Measurements from ENCODE around the gene KIF21A. TPM values are rescaled to one million over a fixed set of nuclear protein-coding genes. Genes with fewer than 3 reads are reported as not detected.

KIF21A gene
- total and polyA plus RNA-seq, 2 donors (not counting 3 experiments of a cell fraction or from before 2014, with no cell fraction given), result 1.8 to 10.1 TPM

DNA sequence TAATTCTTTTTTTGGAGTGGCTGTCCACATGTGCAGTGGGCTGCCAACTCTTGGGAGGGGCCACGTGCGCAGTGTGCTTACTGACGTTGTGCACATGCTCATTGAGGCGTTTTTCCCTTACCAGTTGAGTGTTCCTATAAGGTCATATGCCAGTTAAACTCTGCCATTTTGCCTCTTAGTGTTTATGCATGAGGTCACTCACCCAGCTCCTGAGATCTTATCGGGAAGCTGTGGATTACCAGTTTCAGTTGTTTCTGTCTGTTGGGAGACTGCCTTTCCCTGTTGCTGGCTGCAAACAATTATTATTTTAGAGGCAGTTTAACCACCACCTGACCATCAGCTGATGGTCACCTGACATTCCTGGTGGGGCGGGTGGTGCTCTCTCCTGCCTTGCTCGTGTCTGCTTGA, 16.1 kb upstream of the KIF21A start:
- no peaks in the 10 kb centered on the region for H3K9me3 ChIP-seq (replicated peaks; ENCODE audit: control insufficient read depth, insufficient read depth, low read length)
- no peaks in the 10 kb centered on the region for H3K36me3 ChIP-seq (ENCODE audit: control insufficient read depth in 2 of 2, extremely low read depth in 1 of 2, insufficient read depth in 2 of 2, low read length in 2 of 2)
- no peak overlapping the region for H3K9ac ChIP-seq (replicated peaks; ENCODE audit: extremely low read depth, insufficient read depth, low read length)
- no peaks in the 10 kb centered on the region for H3K9me1 ChIP-seq (replicated peaks; ENCODE audit: control insufficient read depth, extremely low read depth, insufficient read depth, low read length)
- no TSS peak for BruUV-seq (replicated peaks)
- no peak overlapping the region for H2AFZ ChIP-seq (ENCODE audit: low read depth, low read length)
- H4K20me1 ChIP-seq (replicated peaks; ENCODE audit: control insufficient read depth, extremely low read depth, insufficient read depth, low read length), result no peaks in the 10 kb centered on the region
- ChIA-PET POLR2A (no interaction called here), CTCF (no interaction called here)
- TF ChIP-seq MYC (IDR thresholded peaks at IDR 0.05; ENCODE audit: low read depth, low read length) (no peak), POLR2A (IDR thresholded peaks at IDR 0.05; ENCODE audit: low read depth, low read length) (no peak)
- intact Hi-C loops (cut with micrococcal nuclease) (no loop called here), dilution Hi-C loops (cut with MboI; ENCODE audit: extremely low pct_ligation_motif_present, low sequenced_read_pairs) (no loop called here)
- DNase-seq (ENCODE audit: low read depth, low spot score) (no peak), FAIRE-seq (no peak)
- H3K27ac ChIP-seq (ENCODE audit: insufficient read depth, low read depth, low read length), result no peak overlapping the region
- no peaks in the 10 kb centered on the region for H3K4me1 ChIP-seq (ENCODE audit: control insufficient read depth, extremely low read depth, insufficient read depth, low read length)
- no peak overlapping the region for H3K4me2 ChIP-seq (ENCODE audit: insufficient read depth, low read length)
- no peaks in the 10 kb centered on the region for H3K27me3 ChIP-seq (ENCODE audit: control insufficient read depth in 2 of 2, insufficient read depth in 2 of 2, low read length in 2 of 2)
- H3K79me2 ChIP-seq (ENCODE audit: control insufficient read depth, insufficient read depth, low read length), result no peaks in the 10 kb centered on the region
- no peak overlapping the region for H3K4me3 ChIP-seq (replicated peaks in 1 of 3; ENCODE audit: insufficient read depth in 1 of 3, low read depth in 1 of 3, low read length in 3 of 3)

DNA sequence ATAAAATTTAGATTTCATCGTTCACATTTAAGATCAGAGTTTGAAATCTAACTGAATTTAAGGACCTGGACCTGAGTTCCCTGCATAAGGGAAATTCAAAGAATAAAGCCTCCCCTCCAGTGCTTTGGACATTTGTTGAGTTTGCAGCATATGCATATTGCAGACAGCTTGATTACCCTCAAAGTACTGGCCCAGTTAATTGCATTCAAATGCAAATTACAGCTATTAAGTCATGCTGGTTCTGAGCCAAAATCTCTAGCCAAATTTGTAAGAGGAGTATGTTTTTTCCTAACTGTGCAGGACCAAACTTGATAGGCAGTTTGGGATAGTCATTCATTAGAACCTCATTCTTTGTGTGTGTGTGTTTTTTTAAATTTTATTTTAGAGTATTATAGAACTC, 9.1 kb upstream of the KIF21A start:
- H3K4me2 ChIP-seq (ENCODE audit: insufficient read depth, low read length), result no peak overlapping the region
- H2AFZ ChIP-seq (ENCODE audit: low read depth, low read length), result no peak overlapping the region
- DNase-seq (ENCODE audit: low read depth, low spot score), result no peak
- H3K9ac ChIP-seq (replicated peaks; ENCODE audit: extremely low read depth, insufficient read depth, low read length), result no peak overlapping the region
- peaks cover 4 to 5% of the 10 kb centered on the region in 2 experiments for H3K27me3 ChIP-seq (ENCODE audit: control insufficient read depth in 2 of 2, insufficient read depth in 2 of 2, low read length in 2 of 2)
- ChIA-PET CTCF (no interaction called here), POLR2A (no interaction called here)
- intact Hi-C loops (cut with micrococcal nuclease) (no loop called here), dilution Hi-C loops (cut with MboI; ENCODE audit: extremely low pct_ligation_motif_present, low sequenced_read_pairs) (no loop called here)
- no peaks in the 10 kb centered on the region for H3K9me3 ChIP-seq (replicated peaks; ENCODE audit: control insufficient read depth, insufficient read depth, low read length)
- H3K4me3 ChIP-seq (replicated peaks in 1 of 3; ENCODE audit: insufficient read depth in 1 of 3, low read depth in 1 of 3, low read length in 3 of 3), result no peak overlapping the region
- no TSS peak for BruUV-seq (replicated peaks)
- H3K27ac ChIP-seq (ENCODE audit: insufficient read depth, low read depth, low read length), result no peak overlapping the region
- H3K4me1 ChIP-seq (ENCODE audit: control insufficient read depth, extremely low read depth, insufficient read depth, low read length), result no peaks in the 10 kb centered on the region
- no peaks in the 10 kb centered on the region for H3K79me2 ChIP-seq (ENCODE audit: control insufficient read depth, insufficient read depth, low read length)
- no peak for TF ChIP-seq JUN (IDR thresholded peaks at IDR 0.05; ENCODE audit: borderline replicate concordance, insufficient read depth, insufficient read length, low read depth)
- TF ChIP-seq GATA2 (IDR thresholded peaks at IDR 0.05; ENCODE audit: insufficient read depth, insufficient read length, low read depth, low read length), result no peak
- TF ChIP-seq POLR2AphosphoS5 (IDR thresholded peaks at IDR 0.05; ENCODE audit: insufficient read depth, low read depth, low read length), result no peak
- TF ChIP-seq, protein P1, sequence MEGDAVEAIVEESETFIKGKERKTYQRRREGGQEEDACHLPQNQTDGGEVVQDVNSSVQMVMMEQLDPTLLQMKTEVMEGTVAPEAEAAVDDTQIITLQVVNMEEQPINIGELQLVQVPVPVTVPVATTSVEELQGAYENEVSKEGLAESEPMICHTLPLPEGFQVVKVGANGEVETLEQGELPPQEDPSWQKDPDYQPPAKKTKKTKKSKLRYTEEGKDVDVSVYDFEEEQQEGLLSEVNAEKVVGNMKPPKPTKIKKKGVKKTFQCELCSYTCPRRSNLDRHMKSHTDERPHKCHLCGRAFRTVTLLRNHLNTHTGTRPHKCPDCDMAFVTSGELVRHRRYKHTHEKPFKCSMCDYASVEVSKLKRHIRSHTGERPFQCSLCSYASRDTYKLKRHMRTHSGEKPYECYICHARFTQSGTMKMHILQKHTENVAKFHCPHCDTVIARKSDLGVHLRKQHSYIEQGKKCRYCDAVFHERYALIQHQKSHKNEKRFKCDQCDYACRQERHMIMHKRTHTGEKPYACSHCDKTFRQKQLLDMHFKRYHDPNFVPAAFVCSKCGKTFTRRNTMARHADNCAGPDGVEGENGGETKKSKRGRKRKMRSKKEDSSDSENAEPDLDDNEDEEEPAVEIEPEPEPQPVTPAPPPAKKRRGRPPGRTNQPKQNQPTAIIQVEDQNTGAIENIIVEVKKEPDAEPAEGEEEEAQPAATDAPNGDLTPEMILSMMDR (IDR thresholded peaks at IDR 0.05; ENCODE audit: extremely low read depth in 1 of 2, insufficient read depth in 1 of 2, low read depth in 1 of 2, low read length in 2 of 2), result no peak
- TF ChIP-seq, protein P2, sequence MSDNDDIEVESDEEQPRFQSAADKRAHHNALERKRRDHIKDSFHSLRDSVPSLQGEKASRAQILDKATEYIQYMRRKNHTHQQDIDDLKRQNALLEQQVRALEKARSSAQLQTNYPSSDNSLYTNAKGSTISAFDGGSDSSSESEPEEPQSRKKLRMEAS (IDR thresholded peaks at IDR 0.05; ENCODE audit: insufficient read depth, insufficient read length), result no peak
- TF ChIP-seq POLR2A (IDR thresholded peaks at IDR 0.05; ENCODE audit: low read depth, low read length), result no peak
- TF ChIP-seq FOS (IDR thresholded peaks at IDR 0.05; ENCODE audit: borderline replicate concordance, insufficient read depth, low read length), result no peak
- TF ChIP-seq MYC (IDR thresholded peaks at IDR 0.05; ENCODE audit: low read depth, low read length), result no peak
- no peak for TF ChIP-seq EZH2 (IDR thresholded peaks at IDR 0.05; ENCODE audit: borderline replicate concordance, low read depth, low read length, severe bottlenecking)
- H4K20me1 ChIP-seq (replicated peaks; ENCODE audit: control insufficient read depth, extremely low read depth, insufficient read depth, low read length), result no peaks in the 10 kb centered on the region
- no peaks in the 10 kb centered on the region for H3K36me3 ChIP-seq (ENCODE audit: control insufficient read depth in 2 of 2, extremely low read depth in 1 of 2, insufficient read depth in 2 of 2, low read length in 2 of 2)
- FAIRE-seq, result no peak
- H3K9me1 ChIP-seq (replicated peaks; ENCODE audit: control insufficient read depth, extremely low read depth, insufficient read depth, low read length), result no peaks in the 10 kb centered on the region

Measured in endothelial cell of umbilical vein (primary cell).